Muscle layer of duodenum (tissue), 2 donors: Measurements from ENCODE around the gene CTSZ.
"Not testable (repeated sequence)": the region's sequence is repeated elsewhere in the genome, so short reads cannot be mapped to it uniquely, and the experiment has no call there.

ENCODE experiments used
- H3K27ac ChIP-seq: one replicate; pipeline ENCODE4 v1.7.0; 2013; ENCODE audit warnings: mild to moderate bottlenecking, low read length
- H3K27me3 ChIP-seq: one replicate; pipeline ENCODE4 v1.7.0; 2013; ENCODE audit warnings: low read depth, mild to moderate bottlenecking, control low read depth, low read length
- H3K36me3 ChIP-seq, 2 donors: one replicate each; pipeline ENCODE4 v1.7.0; 2013; ENCODE audit warnings: low read length in 2 of 2, control low read depth in 1 of 2, mild to moderate bottlenecking in 1 of 2; ENCODE audit not compliant: insufficient read depth in 2 of 2, control insufficient read depth in 1 of 2
- H3K4me1 ChIP-seq, 2 donors: one replicate each; pipeline ENCODE4 v1.7.0; 2013; ENCODE audit warnings: low read length in 2 of 2, mild to moderate bottlenecking in 2 of 2, control low read depth in 1 of 2, moderate library complexity in 1 of 2; ENCODE audit not compliant: insufficient read depth in 2 of 2, control insufficient read depth in 1 of 2
- H3K4me3 ChIP-seq, 2 donors: one replicate each; pipeline ENCODE4 v1.7.0; 2013; ENCODE audit warnings: low read length in 2 of 2, low read depth in 1 of 2, mild to moderate bottlenecking in 1 of 2
- H3K9me3 ChIP-seq, 2 donors: one replicate each; pipeline ENCODE4 v1.7.0; 2013; ENCODE audit warnings: low read length in 2 of 2, control low read depth in 1 of 2, mild to moderate bottlenecking in 1 of 2; ENCODE audit not compliant: control insufficient read depth in 1 of 2
- donor health status: healthy.

Gene CTSZ

DNA sequence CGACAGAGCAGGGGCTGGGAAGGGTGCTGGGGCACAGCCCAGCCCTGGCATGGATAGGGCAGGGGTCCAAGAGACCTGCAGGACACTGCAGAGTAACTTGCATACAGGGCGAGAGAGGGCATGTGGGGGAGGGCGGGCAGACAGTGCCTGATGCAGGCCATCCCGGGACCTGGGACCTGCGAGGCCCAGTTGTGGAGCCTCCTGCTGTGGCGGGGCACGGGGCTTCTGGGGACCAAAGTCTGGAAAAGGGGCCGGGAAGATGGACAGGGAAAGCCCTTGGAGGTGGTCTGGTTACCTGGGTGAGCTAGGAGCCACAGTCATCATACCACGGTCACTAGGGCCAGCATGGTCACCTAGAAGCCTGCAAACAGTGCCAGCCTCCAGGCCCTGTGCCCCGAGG is 11.8 kb upstream of the CTSZ start:
- no peaks in the 10 kb centered on the region for H3K9me3 ChIP-seq
- H3K36me3 ChIP-seq, result peaks cover 12 to 15% of the 10 kb centered on the region in 2 donors
- no peak overlapping the region for H3K27ac ChIP-seq
- H3K27me3 ChIP-seq, result no peaks in the 10 kb centered on the region
- H3K4me1 ChIP-seq, result no peaks in the 10 kb centered on the region
- H3K4me3 ChIP-seq, result no peak overlapping the region

GRCh38 chr20:59017493-59018231 is 10.6 kb upstream of the CTSZ start:
- Histone ChIP-seq H3K4me1 (no peaks in the 10 kb centered on the region), H3K9me3 (no peaks in the 10 kb centered on the region), H3K27ac (no peak overlapping the region), H3K36me3 (peaks cover 4% of the 10 kb centered on the region in 2 donors), H3K27me3 (no peaks in the 10 kb centered on the region), H3K4me3 (no peak overlapping the region)

- H3K9me3 ChIP-seq, result no peaks in the 10 kb centered on the region
- no peak overlapping the region for H3K27ac ChIP-seq
- H3K36me3 ChIP-seq, result no peaks in the 10 kb centered on the region
- no peak overlapping the region for H3K4me3 ChIP-seq
- no peaks in the 10 kb centered on the region for H3K4me1 ChIP-seq
- H3K27me3 ChIP-seq, result no peaks in the 10 kb centered on the region
These were observed 9.9 kb upstream of the CTSZ start for GRCh38 chr20:59016795-59017492.

DNA sequence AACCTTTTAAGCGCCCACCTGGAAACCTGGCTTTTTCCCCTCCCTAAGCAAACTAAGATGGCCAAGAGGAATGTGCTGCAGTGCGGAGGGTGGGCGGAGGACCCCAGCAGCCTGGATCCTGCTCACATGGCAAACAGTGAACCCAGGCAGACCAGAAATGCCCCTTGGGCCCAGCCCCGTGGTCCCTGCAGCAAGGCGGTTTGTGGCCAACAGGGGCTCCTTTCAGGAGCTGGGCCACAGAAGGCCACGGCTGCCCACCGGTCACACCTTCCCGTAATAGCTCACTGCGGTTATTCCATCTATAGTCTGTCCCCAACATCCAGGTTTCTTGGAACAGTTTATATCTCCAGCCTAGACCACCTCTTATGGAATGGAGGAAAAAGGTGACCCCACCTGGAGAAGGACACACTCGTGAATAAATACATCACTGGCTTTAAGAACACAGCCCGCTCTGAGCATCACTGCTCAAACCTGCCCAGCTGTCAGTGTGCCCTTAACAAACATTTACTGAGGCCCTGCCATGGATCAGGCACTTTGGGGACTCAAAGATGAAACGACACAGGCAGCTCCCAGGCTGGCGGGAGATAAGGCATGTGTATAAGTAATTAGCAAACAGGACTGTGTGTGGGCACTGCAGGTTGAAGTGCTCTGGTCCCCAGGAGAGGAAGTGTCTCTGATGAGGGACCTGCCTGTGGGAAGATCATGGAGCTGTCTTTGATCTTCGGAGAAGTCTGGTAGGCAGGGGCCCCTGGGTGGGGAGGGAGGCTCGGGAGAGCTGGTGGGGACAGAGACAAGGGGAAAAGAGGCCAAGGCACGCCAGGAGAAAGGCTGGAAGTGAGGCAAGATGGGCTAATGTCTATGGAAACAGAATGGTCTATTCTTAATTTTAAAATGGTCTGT is 9.0 kb upstream of the CTSZ start:
- no peak overlapping the region for H3K4me3 ChIP-seq
- no peaks in the 10 kb centered on the region for H3K4me1 ChIP-seq
- no peaks in the 10 kb centered on the region for H3K36me3 ChIP-seq
- H3K27me3 ChIP-seq, result no peaks in the 10 kb centered on the region
- H3K27ac ChIP-seq, result no peak overlapping the region
- no peaks in the 10 kb centered on the region for H3K9me3 ChIP-seq

DNA sequence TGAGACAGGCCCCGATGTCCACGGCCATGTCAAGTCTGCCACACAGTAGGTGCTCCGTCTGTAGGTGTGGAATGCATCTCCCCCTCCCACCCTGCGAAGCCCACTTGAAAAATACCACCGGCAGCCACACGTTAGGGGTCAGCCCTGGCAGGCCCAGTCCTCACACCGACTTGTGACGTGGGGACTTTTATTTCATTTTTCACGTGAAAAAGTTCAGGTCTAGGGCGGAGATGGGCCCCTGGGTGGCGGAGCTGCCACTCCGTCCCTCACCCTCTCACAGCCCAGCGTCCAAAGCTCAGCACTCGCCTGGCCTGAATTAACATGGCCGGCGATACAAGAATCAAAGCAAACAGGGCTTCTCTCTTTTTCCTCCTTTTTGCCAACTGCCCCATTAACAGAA is 8.4 kb upstream of the CTSZ start:
- H3K4me1 ChIP-seq, result no peaks in the 10 kb centered on the region
- no peaks in the 10 kb centered on the region for H3K9me3 ChIP-seq
- no peaks in the 10 kb centered on the region for H3K27me3 ChIP-seq
- H3K36me3 ChIP-seq, result no peaks in the 10 kb centered on the region
- H3K4me3 ChIP-seq, result no peak overlapping the region
- H3K27ac ChIP-seq, result no peak overlapping the region

- no peaks in the 10 kb centered on the region for H3K36me3 ChIP-seq
- no peaks in the 10 kb centered on the region for H3K4me1 ChIP-seq
- no peak overlapping the region for H3K27ac ChIP-seq
- H3K9me3 ChIP-seq, result no peaks in the 10 kb centered on the region
- no peak overlapping the region for H3K4me3 ChIP-seq
- H3K27me3 ChIP-seq, result no peaks in the 10 kb centered on the region
These were observed 7.8 kb upstream of the CTSZ start for GRCh38 chr20:59014680-59015389.

GRCh38 chr20:59013959-59014608 is 7.0 kb upstream of the CTSZ start:
- H3K4me3 ChIP-seq, result no peak overlapping the region
- H3K36me3 ChIP-seq, result no peaks in the 10 kb centered on the region
- no peaks in the 10 kb centered on the region for H3K27me3 ChIP-seq
- H3K27ac ChIP-seq, result no peak overlapping the region
- H3K9me3 ChIP-seq, result no peaks in the 10 kb centered on the region
- H3K4me1 ChIP-seq, result no peaks in the 10 kb centered on the region

GRCh38 chr20:59013031-59013951 is 6.2 kb upstream of the CTSZ start:
- no peaks in the 10 kb centered on the region for H3K36me3 ChIP-seq
- H3K4me3 ChIP-seq, result no peak overlapping the region
- H3K4me1 ChIP-seq, result no peaks in the 10 kb centered on the region
- H3K27ac ChIP-seq, result no peak overlapping the region
- H3K27me3 ChIP-seq, result no peaks in the 10 kb centered on the region
- H3K9me3 ChIP-seq, result no peaks in the 10 kb centered on the region

GRCh38 chr20:59011874-59012157 is 4.8 kb upstream of the CTSZ start:
- H3K27ac ChIP-seq, H3K9me3 ChIP-seq, H3K27me3 ChIP-seq, H3K4me1 ChIP-seq, H3K36me3 ChIP-seq, H3K4me3 ChIP-seq: not testable (repeated sequence)
